ENCODE results near the gene COL20A1. TPM values are rescaled to one million over a fixed set of nuclear protein-coding genes. Genes with fewer than 3 reads are reported as not detected.
"Not testable (repeated sequence)": the region's sequence is repeated elsewhere in the genome, so short reads cannot be mapped to it uniquely, and the experiment has no call there.

The COL20A1 gene
- total RNA-seq, 1 experiment from 2014 or later = 0.33 TPM

DNA sequence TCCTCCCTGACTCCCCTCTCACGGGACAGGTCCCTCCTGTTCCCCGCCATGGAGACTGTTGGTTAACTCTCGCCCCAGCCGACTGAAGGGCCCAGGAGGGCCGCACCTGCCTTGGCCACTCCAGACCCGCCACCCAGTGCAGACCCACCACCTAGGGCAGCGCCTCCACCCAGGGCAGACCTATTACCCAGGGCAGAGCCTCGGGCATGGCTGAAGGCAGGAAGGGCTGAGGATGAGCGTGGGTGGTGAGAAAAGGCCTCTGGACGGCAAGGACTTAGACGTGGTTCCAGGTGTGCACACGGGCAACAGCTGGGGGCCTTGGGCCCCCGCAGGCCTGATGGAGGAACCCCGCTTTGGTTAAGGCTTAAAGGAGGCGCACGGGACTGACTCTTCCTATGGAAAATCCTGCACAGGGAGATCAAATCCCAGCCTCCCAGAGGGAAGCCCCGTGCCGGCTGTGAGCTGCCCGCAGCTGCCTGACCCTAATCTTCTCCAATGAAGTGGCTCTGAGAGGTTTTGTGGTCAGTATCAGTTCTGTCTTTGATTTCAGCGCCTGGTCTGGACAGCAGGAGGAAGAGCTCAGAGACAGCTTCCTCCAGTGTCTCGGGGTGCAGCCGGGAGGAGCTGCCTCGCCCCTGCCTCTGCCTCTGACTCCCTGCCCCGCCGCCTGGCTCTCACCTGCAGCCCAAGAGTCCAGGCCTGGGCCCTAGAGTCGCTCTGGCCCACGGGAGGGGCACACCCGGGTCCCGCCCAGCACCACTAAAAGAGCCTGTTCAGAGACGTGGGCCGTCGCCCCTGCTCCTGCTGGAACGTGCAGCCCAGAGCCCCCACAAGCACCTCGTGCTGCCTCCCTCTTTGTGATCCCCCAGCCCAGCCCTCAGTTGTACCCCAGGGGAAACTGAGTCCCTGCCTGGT is 80.2 kb downstream of the COL20A1 start:
- DNase-seq (ENCODE audit: low spot score) = no peak

DNA sequence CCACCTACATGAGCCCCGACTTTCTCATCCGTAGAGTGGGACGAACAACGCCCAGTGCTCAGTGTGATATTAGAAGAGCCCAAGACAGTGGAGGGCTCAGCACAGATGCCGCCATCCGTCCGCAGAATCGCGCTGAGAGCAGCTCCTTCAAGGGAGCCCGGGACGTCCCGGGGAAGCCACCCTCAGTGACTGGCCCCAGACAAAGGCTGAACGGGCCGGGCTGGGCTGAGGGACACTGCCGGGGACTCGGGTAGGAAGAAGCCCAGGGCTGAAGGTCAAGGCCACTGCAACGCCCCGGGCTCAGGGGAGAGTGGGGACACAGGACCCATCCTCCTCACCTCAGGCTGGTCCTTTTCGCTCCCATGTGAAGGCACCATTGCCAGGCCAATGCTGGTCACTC is 81.0 kb downstream of the COL20A1 start:
- no peak for DNase-seq (ENCODE audit: low spot score)

DNA sequence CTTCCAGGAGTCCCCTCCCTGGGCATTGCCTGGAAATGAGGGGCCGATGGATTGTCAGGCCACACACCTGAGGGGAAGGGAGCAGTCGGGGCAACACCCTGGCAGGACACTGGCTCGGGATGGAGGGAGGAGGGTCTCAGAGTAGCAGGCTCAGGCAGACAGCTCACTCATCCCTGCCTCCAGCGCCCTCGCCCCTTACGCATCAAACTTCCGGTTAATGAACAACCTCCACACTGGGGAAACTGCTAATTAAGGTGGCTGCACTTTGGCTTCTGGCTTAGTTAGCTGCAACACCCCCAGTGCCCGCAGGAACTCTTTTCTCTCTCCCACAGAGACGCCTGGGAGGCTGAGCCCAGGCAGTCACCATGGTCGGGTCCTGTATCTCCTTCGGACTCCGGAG is 81.5 kb downstream of the COL20A1 start:
- DNase-seq (ENCODE audit: low spot score) = no peak

DNA sequence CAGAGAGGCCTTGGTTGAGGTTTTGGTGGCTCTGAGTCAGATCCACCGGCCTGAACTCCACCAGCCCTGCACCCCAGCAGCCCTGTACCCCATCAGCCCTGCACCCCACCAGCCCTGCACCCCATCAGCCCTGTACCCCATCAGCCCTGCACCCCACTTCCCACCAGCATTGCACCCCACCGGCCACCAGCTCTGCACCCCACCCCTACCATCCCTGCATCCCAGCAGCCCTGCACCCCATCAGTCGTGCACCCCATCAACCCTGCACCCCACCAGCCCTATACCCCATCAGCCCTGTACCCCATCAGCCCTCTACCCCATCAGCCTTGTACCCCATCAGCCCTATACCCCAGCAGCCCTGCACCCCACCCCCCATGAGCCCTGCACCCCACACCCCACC is 82.5 kb downstream of the COL20A1 start:
- DNase-seq (ENCODE audit: low spot score) = no peak

DNA sequence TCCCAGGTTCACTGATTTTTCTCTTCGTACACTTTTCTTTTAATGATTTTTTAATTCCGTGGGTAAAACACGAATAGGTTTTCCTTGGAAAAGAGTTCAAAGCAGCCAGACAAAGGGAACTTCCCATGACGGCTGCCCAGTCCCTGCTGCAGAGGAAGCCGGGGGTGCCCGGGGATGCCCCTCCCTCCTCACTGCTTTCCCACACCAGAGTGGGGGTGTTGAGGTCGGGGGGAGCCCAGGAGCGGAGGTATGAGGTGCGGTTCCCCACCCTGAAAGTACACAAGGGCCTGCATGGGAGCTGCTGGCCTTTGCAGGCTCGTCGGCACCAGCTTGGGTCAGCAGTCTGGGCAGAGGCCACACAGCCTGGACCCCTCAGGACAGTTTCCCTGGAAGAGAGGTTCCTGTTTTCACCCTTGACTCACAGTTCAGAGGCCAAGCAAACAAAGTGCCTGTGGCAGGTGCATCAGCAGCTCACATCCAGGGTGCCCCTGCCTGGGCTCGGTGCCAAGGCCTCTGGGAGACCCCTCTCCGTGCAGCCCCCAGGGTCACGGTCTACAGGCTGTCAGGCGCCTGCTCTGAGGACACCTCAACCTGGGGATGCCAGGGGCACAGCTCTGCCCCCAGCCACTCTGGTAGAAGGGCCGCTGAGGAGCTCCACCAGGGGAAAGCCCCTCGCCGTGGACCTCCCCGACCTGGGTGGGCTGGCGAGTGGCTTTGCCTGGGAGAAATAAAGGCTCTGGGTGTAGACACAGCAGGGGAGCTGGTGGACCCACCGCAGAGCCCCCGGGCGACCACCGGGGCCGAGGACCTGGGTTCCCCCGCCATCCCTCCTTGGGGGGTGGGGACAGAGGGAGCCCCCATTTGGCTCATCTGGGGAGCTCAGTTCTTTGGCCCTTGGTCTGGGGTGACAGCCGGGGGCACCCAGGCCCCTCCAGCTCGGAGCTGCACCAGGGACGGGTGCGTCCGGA is 83.6 kb downstream of the COL20A1 start:
- no peak for DNase-seq (ENCODE audit: low spot score)

DNA sequence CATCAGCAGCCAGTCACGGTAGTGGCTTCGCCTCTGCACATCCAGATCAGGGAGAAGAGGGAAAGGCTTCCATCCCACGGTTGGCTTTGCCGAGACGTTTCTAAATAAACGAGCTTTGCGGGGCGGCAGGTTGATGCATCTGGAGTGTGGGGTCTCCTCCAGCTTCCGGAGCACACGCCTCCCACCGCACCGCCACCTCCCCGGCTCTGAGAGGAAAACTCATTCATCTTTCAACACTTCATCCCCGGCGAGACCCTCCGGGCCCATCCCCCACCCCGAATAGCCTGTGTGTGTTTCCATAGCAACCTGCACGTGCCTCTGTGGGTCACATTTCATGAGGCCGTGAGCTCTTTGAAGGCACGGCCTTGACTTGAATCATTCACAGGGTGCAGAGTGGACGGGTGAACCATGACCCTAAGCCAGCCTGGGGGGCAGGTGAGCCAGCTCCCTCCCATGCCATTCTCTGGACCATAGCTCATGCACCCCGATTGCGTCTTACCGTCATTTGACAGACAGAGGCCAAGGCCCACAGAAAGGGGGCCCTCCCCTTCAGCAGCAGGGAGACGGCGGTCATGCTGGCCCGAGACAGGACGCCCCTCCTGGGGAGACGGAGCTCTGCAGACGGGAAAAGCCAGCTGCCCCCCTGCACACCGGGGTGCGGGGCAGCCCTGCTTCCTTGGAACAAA is 84.4 kb downstream of the COL20A1 start:
- no peak for DNase-seq (ENCODE audit: low spot score)

DNA sequence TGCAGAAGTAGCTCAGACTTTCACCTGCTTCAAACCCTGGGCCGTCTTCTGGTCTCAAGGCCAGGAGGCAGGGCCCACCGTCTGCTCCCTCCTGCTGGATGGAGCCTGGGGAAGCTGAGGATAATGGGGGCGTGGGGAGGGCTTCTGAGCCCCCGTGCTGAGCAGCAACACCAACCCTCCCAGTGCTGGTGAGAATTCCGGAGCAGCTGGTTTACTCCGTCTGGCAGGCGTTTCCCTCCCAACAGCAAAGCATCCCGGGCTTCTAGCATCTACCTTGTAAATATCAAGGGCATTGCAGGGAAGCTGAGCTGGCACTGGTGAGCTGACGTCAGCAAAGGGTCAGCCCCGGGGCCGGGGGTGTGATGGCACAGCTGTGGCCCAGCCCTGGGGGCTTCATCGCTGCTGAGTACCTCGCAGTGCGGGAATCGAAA is 85.0 kb downstream of the COL20A1 start:
- DNase-seq (ENCODE audit: low spot score) = no peak

DNA sequence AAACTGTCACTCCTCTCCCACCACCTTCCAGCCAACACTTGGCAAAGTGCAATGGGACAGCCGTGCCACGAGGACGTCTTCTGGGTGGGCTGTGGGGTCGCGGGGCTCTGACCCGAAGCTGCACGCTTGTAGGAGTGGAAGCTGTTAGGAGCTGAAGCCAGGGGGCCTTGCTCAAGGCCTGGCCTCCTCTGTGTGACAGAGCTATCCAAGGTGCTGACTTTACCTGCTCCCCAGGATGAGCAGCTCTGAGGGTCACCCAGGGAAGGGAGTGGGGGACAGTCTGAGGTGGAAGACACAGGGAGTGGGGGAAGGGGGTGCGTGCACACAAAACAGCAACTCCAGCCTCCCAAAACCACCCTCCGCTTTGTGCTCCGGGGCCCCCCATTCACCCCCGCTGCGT is 85.6 kb downstream of the COL20A1 start:
- no peak for DNase-seq (ENCODE audit: low spot score)

DNA sequence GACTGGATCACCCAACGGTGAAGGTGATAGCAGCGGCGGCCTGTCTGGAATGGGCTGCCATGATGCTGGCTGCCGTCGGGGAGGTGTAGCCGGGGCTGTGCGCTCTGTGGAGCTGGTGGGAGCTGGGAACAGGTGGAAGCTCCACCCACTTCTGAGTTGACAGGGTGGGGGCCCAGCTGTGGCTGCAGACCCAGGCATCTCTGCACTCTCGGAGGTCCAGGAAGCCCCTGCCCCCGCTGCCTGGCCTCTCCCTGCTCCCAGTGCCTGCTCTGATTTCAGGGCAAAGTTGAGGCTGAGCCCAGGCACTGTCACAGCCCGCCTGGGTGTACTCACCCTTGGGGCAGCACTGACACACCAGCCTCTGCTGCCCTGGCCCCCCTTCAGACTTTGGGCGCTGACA is 86.3 kb downstream of the COL20A1 start:
- no peak for DNase-seq (ENCODE audit: low spot score)

DNA sequence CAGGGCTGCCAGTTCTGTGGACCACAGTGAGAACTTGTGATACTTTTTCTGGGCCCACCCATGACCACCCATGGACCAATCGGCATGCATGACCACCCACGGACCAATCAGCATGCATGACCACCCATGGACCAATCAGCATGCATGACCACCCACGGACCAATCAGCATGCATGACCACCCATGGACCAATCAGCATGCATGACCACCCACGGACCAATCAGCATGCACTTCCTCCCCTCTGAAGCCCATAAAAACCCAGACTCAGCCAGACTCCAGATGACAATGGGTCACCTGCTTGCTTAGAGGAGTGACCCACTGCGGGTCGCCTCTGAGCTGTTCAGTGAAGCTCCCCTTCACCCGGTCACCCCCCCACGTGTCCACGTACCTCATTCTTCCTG is 86.9 kb downstream of the COL20A1 start:
- not testable (repeated sequence) for DNase-seq (ENCODE audit: low spot score)

DNA sequence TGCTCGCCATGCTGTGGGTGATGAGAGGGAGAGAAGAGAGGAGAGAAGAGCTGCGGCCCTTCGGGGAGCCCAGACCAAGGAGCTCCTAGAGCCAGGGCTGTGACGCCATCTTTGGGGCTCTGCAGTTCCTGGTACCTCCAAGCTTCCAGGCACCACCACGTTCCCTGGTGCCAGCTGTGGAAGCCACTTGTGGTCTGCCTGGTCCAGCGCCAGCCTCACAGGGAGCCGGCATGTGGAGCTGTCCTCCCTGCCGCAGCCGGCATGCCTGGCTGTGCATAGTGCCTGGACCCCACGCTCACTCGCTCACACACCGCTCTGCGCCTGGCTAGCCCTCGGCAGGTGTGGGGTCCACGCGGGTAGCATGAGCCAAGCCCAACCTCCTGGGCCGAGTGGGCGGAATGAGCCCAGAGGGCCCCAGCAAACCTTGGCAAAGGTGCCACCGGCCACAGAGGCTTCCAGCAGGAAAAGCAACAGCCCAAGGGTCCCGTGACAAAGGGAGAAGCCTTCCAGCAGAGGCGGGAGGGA is 87.4 kb downstream of the COL20A1 start:
- no peak for DNase-seq (ENCODE audit: low spot score)

DNA sequence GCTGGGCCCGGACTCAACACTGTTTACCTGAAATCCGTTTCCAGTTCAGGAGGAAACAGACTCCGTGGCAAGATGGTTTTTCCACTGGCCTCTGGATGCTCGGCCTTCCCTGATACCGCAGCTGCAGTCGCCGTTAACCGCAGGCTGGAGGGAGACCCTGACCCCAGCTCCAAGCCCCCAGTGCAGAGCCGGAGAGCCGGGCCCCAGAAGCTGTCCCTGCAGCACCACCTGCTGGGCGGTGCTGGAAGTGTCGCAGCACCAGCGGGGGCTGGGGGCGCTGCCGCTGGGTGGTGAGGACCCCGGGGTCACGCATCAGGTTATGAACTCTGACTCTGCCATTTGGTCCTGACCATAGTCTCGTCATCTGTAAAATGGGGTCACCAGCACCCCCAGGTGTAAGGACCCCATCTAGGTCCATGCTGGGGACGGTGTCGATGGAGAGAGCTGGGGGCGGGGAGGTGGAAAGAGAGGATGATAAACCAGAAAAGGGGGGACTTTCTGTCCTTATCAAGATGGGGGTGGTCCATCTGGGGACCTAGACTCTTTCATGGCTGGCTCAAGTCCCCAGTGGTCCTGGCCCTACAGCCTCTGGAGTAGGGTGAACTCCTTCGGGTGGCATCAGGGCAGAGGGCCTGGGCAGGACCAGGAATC is 88.9 kb downstream of the COL20A1 start:
- peak; percentile 45 for DNase-seq (ENCODE audit: low spot score)

DNA sequence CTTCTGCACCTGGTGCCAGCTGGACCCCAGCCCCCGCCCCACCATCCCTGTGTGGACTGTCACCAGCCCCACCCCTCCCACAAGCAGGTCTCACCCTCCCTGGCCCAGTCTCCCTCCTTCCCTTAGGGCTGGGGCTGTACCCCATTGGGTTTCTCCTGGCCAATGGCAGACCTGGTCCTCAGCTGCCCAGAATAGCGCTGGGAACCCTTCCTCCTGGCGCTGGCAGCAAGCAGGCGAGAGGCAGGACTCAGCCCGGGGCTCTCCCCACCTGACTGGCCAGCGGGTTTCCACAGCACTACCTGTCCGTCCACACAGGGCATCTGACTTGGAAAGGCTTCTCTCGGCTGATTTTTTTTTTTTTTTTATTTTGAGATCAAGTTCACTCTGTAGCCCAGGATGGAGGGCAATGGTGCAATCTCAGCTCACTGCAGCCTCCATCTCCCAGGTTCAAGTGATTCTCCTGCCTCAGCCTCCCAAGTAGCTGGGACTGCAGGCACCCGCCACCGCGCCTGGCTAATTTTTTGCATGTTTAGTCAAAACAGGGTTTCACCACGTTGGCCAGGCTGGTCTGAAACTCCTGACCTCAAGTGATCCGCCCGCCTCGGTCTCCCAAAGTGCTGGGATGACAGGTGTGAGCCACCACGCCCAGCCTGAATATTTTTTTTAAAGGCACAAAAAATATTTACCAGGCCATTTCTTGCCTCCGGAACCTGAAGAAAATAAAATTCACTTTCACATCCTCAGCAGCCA is 89.7 kb downstream of the COL20A1 start:
- DNase-seq (ENCODE audit: low spot score) = no peak

DNA sequence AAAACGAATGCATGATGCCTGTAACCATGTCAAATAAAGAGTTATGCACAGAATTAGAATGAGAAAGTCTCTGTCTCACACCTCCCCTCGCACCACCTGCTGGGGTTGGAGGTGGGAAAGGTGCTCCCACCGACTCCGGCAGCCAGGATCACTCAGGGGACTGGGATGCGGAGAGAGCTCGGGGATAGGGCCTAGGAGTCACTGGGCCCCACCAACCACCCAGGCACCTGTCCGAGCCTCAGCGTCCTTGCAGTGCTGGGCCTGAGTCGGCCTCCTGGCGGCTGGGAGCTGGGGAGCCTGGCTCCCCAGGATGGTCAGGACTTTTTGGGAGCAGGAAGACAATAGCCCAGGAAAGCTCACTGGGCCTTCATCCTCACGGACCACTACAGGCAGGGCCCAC is 90.6 kb downstream of the COL20A1 start:
- no peak for DNase-seq (ENCODE audit: low spot score)

DNA sequence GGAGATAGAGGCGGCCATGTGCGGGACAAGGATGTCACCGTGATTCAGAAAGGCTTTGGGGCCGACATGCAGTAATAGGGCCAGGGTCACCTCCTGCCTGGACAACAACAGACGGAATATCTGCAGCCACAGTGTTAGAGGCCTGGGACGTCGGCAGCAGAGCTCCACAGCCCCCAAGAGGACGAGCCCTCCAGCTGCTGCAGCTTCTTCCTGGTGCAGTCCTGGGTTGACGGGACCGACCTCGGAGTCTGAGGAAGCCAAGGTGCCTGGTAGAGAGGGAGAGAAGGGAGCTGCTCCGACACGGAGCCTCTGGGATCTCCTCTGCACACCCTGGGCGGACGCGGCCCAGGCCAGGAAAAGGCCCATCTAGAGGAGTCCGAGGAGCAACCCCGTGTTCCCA is 91.3 kb downstream of the COL20A1 start:
- DNase-seq (ENCODE audit: low spot score) = no peak

Small RNA genes lying within 50 kb of the gene (small RNA-seq; reads per million reads assigned to genes)
- gene MIR4326 (not detected), gene RNU6-994P (not detected)

Other genes starting within 250 kb of the COL20A1 start
- gene YTHDF1, start 77.1 kb upstream of the COL20A1 start, total RNA-seq (2014; rRNA removed; shearing (Covaris generic)) = 47.2 and 53.6 TPM in 2 replicates
- gene BIRC7, start 57.3 kb upstream of the COL20A1 start, total RNA-seq (2014; rRNA removed; shearing (Covaris generic)) = 1.3 and 2.7 TPM in 2 replicates
- not detected in 2 replicates for gene NKAIN4, start 38.7 kb upstream of the COL20A1 start, total RNA-seq (2014; rRNA removed; shearing (Covaris generic))
- 142 and 150 TPM in 2 replicates for gene ARFGAP1, start 20.4 kb upstream of the COL20A1 start, total RNA-seq (2014; rRNA removed; shearing (Covaris generic))
- not detected in 2 replicates for gene CHRNA4, start 68.2 kb downstream of the COL20A1 start, total RNA-seq (2014; rRNA removed; shearing (Covaris generic))
- gene KCNQ2, start 179.5 kb downstream of the COL20A1 start, total RNA-seq (2014; rRNA removed; shearing (Covaris generic)) = 0.08 and 0.13 TPM in 2 replicates
- gene EEF1A2, start 205.9 kb downstream of the COL20A1 start, total RNA-seq (2014; rRNA removed; shearing (Covaris generic)) = 29.8 and 38.0 TPM in 2 replicates
- gene PPDPF, start 227.6 kb downstream of the COL20A1 start, total RNA-seq (2014; rRNA removed; shearing (Covaris generic)) = 384 and 468 TPM in 2 replicates
- gene PTK6, start 244.2 kb downstream of the COL20A1 start, total RNA-seq (2014; rRNA removed; shearing (Covaris generic)) = 26.3 and 31.1 TPM in 2 replicates

Measured in HT-29 (cell line).